HCEC 1CT (cell line): ENCODE data around the gene RASSF10.

Experiments
- DNase-seq: peaks from one replicate; pipeline ENCODE4 v3.0.0-alpha.2; 2017

The RASSF10 gene

DNA sequence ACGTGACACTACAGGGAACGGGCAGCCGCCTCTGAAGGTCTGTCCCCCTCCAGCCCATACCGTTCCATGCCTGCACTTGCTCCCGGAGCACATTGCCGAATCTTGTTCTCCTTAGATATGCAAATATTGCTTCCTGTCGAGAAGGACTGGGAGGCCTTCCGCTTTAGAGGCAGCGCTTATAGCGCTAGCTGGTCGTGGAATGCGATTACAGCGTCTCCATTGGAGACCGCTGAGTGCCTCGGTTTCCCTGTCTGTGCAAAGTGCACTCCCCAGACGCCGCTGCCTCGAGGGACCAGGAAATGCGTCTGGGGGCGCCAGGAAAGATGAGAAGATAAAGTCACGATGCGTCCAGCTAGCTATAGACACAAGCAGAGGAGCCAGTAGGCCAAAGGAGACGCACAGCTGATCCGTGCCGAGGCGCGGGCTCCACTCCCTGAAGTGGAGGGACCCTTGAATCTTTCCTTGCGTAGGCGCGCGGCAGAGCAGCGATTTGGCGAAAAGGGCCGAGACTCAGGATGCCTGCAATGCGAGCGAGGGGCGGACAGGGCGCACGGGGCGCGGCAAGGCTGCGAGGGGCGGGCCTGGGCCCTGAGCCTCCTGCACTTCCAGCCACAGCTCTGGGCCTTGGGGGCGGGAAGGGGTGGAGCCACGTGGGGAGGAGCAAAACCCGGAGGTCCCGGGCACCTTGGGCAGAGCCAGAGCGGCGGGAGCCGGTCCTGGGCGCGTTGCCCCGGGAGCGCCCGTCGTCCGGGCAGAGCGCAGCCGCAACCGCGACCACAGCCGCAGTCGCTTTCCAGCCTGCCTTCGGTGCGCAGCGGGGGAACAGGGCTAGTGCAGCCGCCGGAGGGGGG, at the start of gene RASSF10:
Gene RASSF10 (plus strand): TSS at position 692 of the 851 bp plus-strand sequence. CDS start 261 bp downstream, outside the sequence.
- no peak for DNase-seq

DNA sequence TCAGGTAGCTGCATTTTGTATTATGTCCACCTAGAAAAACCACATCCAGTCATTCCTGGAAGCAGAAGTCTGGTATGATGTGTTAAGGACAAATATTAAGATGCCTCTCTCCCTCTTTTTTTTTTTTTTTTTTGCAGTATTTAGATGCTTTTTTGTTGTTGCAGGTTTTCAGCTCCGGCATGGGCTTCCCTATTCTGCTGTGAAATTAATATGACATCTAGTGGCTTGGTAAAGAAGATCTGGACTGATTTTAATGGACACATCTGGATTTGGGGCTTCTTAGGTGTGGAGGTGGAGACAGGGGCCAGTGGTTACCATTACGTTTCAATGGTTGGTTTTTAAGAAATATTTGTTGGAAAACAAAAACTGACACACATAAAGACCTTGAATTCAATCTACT, 47.5 kb upstream of the RASSF10 start:
- no peak for DNase-seq

DNA sequence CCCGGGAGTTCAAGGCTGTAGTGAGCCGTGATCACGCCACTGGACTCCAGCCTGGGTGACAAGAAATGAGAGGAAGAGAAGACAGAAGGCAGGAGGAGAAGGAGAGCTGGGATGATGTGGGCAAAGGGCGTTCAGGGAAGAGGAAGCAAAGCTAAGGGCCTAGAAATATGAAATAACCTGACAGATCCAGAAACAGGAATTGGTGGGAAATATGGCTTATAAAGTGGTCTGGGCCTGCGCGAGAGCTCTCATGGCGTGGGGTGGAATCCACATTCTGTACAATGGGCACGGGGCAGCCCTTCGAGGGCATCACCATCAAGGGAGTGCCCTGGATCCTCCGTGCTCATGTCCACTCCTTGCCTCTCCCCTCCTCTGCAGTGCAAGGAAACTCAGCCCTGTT, 46.8 kb upstream of the RASSF10 start:
- DNase-seq, result no peak

DNA sequence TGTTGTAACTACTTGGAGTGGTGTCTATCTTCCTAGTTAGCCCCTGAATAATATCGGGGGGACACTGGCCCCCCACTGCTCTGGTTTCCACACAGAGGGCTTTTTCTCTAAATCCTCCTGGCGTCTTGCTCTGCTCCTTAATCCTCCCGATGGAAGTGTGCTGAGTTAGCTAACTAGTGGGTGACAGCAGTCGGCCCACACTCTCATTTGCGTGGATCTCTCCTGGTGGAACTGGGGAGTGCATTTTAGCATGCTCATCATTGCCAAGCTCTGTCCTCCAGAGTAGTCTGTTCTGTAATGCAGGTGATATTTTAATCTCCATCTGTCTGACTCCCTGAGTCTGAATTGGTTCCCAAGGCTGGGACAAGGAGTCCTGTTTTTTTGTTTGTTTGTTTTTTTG, 46.1 kb upstream of the RASSF10 start:
- DNase-seq, result no peak

DNA sequence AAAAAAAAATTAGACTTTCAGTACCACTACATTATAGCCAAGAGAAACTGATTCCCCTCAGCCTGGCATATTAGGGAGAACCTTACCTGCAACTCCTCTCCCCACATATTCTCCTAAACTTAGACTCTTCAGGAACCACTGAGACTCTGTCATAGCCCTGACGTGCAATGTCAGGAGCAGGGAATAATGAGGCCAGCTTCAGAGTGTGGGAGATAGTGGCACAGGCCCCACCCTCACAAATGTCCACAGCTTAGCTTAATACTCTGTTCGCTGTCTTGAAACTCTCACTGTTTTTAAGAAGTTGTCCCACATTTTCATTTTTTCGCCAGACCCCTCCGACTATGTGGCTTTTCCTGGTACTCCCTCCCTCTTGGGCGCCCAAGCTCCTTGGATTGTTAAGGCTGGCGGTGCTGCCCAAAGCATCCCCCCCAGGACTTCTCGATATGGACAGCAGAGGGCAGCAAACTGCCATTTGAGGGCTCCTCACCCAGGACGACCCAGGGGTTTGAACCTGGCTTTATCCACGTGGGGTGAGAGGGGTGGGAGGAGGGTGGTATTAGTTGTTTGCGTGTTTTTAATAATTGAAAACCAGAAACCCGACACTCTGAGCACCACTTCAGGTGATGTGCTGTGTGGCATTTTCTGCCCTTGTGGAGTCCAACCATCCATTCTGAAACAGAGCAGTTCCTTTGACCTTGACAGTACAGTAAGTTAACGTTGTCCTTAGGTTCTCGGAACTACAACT, 45.2 kb upstream of the RASSF10 start:
- peak; percentile 43 for DNase-seq

DNA sequence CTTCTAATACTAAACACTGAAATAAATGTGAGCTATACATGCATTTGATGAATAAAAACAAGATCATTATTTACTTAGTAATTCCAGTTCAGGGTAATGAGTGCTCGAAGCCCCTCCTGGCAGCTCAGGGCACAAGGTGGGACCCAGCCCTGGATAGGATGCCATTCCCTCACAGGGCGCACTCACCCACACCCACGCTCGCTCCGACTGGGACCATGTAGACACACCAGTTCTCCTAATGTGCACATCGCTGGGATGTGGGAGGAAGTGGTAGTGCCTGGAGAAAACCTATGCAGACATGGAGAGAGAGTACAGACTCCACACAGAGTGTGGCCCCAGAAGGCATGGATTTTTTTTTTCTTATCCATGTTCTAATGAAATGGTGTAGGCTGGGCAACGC, 44.5 kb upstream of the RASSF10 start:
- DNase-seq, result no peak

DNA sequence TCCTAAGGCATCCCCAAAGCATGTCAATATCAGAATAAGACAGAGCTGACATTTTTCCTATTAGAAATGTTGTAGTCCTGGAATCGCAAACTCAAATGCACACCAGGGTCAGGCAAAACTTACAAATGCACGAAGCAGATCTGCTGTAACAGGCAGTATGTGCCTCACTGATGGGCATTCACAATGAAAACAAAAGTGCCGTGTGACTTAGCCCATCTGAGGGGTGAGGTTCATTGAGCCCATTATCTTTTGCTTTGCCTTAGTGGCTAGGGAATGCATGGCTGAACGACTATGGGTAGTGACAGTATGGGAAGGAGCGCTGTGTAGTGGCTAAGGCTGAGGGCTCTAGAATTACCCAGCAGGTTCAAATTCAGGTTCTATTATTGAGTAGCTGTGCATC, 43.1 kb upstream of the RASSF10 start:
- DNase-seq, result no peak

DNA sequence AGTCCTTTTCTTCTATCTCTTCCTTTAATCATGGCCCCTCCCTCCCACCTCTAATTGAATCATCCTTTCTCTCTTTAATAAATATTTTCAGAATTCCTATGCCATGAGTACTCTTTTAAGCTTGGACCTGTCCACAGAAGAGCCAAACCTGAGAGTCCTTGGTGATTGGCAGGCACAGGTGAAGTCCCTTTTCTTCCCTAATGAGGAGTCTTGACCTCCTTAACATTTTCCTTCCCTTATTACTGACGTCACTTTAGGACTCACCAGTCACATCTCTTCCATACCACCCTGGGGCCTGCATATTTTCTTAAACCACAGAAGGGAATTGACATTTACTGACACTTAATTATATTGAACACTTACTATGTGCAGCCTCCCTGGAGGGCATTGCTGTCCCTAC, 41.0 kb upstream of the RASSF10 start:
- no peak for DNase-seq

DNA sequence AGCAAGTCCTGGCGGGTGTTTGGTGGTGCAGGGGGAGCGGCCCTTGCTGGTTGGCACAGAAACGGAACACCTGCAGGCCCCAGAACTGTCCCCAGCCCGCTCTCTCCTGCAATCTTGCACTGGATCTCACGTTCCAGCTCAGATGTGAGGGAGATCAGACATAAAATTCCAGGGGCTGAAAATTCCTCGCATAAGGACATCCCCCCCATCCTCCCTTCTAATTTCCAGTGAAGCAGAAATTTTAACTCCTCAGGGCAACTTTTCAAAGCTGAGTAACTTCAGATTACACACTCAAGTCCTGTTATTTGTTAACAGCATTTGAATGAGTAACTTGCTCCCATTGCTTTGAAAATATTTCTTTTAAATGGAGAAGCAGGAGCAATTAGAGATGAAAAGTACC, 40.3 kb upstream of the RASSF10 start:
- DNase-seq, result no peak

DNA sequence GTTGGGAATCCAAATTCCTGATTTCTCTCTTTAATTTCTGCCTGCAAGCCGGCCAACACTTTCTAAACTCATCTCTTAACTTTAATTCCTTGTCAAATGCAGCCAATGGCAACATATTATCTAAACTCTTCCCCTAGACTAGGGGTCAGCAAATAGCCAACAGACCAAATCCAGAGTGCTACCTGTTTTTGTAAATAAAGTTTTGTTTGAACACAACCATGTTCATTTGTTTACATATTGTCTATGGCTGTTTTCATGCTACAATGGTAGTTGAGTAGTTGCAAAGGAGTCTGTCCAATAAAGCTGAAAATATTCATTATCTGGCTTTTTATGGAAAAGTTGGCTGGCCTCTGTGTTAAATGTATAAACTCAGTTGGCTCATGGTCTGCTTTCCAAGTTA, 37.2 kb upstream of the RASSF10 start:
- no peak for DNase-seq

DNA sequence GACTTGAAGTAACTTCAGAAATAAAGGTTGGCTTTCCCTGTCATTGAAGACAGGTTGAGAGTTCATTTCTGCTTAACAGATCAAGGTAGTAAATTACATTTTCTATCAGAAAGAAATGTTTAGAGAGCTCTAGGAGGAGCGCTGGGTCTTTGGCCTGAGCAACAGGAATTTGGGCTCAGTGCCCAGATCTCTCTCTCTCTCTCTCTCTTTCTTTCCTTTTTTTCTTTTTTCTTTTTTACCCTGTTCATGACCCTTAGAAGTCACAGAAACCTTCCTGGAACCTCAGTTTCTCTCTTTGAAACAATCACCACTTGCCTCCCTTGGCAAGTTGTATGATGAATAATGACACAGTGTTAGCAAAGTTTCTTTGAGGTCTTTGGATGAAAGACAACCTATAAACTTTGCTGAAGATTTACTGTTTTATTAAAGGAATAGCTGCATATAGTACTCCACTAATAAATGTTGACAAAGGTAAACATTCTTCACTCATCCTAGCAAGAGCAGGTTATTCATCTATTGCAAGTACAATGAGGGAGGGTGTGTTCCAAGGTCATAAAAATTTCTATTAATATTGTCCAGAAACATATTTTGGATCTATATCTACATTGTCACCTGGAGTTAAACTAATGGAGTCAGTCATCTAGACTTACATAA, 35.5 kb upstream of the RASSF10 start:
- no peak for DNase-seq

DNA sequence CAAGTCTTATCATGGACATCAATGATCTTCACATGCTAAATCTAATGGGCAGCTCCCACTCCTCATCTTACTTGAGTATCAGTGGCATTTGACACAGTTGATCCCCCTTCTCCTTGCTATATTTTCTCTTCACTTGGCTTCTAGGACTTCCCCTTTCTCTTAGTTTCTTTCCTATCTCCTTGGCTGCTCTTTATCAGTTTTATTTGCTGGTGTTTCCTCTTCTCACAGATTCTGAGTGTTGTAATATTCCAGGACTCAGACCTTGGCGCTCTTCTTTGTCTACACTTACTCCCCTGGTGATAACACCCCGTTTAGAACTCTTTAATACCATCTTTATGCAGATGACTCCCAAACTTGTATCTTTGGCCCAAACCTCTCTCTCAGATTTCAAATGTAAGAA, 33.9 kb upstream of the RASSF10 start:
- DNase-seq, result no peak

DNA sequence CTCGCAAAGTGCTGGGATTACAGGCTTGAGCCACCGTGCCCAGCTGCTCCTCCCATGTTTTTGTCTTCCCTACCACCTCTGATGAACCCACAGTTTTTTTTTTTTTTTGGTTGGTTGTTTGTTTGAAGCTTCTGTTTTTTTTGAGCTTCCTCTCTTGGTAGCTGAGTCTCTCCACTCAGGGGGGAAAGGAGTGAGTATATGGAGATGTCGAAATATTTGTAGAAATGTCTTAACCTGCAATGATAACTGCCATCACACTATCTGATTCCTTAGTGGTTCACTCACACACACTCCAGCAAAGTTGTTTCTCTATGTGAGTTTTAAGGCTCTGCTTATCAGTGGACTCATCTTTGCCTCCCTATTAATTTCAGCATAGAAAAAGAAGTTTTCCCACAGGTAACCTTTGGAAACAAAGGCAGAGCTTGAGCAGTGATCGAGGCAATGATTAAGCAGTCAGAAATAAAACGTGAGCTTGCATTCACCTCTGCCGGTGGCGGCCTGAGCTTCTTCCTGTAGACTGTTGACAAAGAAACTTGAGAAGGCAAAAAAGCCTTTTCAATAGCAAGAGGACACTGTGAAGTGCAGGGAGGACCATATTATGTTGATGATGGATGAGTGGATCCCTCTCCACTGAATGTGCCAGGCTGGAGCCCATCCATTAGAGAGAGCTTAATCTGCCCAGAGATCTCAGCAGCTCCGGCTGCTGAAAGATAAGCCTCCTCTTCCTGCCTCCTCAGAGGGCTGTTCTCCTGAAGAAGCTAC, 29.0 kb upstream of the RASSF10 start:
- no peak for DNase-seq

DNA sequence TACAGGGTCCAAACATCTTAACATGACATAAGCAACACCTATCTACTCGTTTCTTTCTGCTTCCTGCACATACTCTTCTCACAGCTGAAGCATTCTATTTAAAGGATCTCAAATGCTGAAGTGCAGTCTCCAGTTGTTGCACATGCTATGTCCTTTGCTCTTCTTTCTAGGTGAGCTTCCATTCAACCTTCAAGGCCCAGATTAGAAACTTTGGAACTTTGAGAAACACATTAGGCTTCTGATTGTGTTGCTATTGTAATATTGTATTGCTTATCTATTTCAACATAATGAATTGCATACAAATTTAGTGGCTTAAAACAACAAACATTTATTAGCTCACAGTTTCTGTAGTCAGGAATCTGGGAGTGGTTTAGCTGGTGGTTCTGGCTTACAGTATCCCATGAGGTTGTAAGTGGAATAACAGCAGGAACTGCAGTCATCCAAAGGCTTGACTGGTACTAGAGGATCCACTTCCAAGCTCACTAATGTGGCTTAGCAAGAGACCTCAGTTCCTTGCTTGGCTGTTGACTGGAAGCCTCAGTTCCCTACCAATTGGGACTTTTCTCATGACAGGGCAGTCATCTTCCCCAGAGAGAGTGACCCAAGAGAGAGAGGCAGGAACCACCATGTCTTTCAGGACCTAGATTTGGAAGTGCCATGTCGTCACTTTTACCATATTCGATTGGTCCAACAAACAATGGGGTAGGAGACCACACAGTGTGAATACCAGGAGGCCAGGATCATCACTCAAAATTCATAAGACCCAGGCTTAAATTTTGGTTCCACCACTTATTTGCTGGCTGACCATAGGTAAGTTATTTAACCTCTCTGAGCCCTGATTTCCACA, 27.2 kb upstream of the RASSF10 start:
- DNase-seq, result peak; percentile 8

DNA sequence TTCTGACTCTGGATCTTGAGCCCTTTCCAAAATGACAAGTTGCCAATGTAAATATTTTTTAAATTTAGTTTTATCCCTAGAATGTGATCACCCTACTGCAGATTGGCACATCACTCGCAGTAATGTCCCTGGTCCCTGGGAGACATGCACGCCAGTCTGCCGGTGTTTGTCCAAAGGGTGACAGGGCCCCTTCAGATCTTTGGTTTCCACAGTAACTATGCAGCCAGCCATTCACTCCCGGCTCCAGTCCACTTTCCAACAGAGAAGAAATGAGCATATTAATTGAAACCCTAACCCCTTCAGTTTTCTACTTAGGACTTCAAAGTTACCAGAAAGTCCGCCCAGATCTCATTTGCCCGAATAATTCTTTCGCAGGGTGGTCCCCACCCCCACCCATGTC, 25.8 kb upstream of the RASSF10 start:
- no peak for DNase-seq

DNA sequence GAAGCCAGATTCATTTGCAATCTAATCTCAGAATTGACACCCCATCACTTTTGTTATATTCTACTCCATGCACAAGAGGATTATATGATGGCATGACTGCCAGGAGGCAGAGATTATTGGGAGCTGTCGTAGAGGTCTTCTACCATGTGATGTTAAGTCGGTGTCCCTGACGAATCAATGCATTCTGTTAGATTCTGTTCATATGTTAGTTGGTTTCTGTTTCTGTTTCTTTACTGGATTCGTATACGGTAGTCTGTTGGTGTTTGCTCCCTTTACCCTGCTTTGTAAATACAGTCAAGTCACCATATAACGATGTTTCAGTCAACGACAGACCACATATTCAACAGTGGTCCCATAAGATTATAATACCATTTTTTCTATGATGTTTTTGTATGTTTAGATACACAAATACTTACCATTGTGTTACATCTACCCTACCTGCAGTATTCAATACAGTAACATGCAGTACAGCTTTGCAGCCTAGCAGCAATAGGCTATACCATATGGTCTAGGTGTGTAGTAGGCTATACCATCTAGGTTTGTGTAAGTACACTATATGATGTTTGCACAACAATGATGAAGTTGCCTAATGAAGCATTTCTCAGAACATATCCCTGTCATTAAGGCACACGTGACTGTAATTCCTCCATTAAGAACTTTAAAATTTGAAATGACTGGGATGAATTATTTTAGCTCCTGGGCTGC, 22.8 kb upstream of the RASSF10 start:
- no peak for DNase-seq

DNA sequence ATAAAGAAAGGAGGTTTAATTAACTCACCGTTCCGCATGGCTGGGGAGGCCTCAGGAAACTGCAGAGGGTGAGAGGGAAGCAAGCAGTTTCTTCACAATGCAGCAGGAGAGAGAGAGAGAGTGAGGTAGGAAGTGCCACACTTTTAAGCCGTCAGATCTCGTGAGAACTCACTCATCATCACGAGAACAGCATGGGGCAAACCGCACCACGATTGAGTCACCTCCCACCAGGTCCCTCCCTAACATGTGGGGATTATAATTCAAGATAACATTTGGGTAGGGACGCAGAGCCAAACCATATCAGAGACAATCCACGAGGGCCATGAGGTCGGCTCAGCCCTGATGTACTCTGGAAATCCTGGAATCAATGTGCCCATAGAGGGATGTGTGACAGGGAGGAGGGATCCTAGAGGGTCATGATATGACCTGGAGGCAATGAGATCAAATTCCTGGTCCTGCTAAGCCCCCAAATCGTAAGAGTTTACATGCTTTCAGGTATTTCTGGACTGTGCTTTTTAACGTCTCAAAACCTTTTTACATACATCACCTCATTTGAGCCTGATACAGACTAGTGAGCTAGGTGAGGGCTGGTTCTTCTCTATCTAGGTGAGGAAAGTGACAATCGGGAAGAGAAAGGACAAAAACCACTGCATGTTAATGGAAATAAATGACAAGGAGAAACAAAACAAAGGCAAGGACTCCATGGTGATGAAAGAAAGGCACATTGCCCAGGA, 19.5 kb upstream of the RASSF10 start:
- no peak for DNase-seq

DNA sequence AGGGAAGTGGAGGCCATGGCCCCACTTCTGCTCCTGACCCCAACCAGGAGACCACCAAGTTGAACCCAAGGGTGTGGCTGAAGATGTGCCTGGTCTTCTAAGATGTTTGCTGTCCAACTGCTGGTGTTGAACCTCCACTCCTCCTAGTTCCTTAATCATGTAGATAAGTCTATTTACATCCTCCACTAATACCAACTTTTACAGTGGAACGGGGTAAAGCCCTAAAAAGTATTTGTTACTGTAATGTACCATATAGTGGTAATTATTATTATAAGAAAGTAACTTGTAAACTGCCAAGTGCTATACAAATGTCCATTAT, 19.0 kb upstream of the RASSF10 start:
- no peak for DNase-seq

DNA sequence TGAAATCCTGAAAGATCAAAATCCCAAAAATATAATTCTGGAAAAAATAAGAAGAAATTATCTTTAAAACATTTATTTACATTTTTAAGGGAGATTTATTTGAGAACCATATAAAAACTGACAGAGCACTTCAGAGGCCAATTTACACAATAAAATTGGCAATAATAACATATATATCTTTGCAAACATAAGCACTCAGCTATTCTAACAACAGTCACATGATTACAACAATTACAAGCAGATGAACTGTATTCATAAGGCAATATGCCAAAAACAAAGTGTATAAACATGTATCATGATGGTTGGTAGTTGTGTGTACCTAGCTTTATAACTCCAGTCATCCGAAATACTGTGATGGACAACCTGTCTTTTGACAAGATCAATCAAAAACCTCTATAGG, 17.7 kb upstream of the RASSF10 start:
- no peak for DNase-seq

DNA sequence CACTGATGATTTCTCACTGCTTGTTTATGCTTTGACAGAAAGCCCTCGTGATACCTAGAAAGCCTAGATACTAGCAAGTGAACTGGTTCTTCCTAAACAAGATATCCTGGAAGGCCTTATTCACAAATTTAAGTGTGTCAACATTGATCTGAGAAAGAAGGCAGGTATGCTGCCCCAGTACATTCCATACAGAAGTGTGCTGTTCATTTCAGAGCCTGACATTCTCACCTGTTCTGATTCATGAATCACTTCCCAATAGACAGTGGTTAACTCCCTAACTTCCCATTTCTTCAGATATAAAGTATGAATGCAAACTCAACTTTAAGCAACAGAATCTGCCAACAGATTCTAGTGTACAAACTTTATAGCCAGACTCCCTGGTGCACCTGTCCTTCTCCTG, 15.5 kb upstream of the RASSF10 start:
- DNase-seq, result no peak

DNA sequence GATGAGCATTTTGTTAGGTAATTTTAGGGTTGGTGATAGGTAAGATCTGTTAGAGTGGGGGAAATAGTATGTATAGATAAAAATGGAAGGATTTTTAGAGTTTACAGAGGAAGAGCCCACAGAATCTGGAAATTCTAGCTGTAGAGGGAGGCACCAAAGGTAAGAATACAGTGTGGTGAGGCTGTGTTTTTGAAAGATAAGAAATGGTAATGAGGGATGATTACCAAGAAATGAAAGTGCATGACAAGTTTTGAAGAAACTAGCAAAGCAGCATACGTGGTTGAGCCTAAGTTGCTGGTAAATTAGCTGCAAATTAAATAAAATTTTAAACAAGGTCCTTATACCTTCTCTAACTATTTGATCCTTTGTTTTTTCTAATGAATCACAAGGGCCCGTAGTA, 14.6 kb upstream of the RASSF10 start:
- no peak for DNase-seq
